DOHH2 (cell line): ENCODE results near the gene RPS17.

ENCODE experiments used
- CTCF ChIP-seq: fragments of 200-600 bp; sonication (generic); IDR thresholded peaks from one replicate; pipeline ENCODE4 v1.5.1; 2014; ENCODE audit warnings: antibody characterized with exemption, mild to moderate bottlenecking, low read depth, low read length; ENCODE audit not compliant: poor library complexity, severe bottlenecking
- EZH2phosphoT487 ChIP-seq: fragments of 200-600 bp; sonication (generic); IDR thresholded peaks from 2 replicates; pipeline ENCODE4 v1.6.1; 2017; ENCODE audit warnings: borderline replicate concordance, mild to moderate bottlenecking, antibody characterized with exemption, low read length, moderate library complexity, mixed read lengths

GRCh38 chr15:82575335-82575734, 35.1 kb upstream of the RPS17 start:
- TF ChIP-seq CTCF (no peak), EZH2phosphoT487 (no peak)
